Nephron progenitor cell (in vitro differentiated cells): Measurements from ENCODE around the gene ZNF18.
A peak's percentile ranks its signal among the peaks of the same experiment; 100 is the strongest.
"Not testable (repeated sequence)": the region's sequence is repeated elsewhere in the genome, so short reads cannot be mapped to it uniquely, and the experiment has no call there.

Source experiments
- DNase-seq: peaks from one replicate; pipeline ENCODE4 v3.0.0; 2021
- H3K27ac Mint-ChIP-seq: 2 replicates; pipeline ENCODE4 v1.8.0; 2021; ENCODE audit warnings: mild to moderate bottlenecking, moderate library complexity, mixed read lengths
- H3K27me3 Mint-ChIP-seq: 2 replicates; pipeline ENCODE4 v1.8.0; 2021; ENCODE audit warnings: mild to moderate bottlenecking, low read depth, mixed read lengths; ENCODE audit not compliant: poor library complexity
- H3K36me3 Mint-ChIP-seq: 2 replicates; pipeline ENCODE4 v1.8.0; 2021; ENCODE audit warnings: low read depth, mixed read lengths
- H3K4me1 Mint-ChIP-seq: 2 replicates; pipeline ENCODE4 v1.8.0; 2021; ENCODE audit warnings: mixed read lengths
- H3K4me3 Mint-ChIP-seq: 2 replicates; pipeline ENCODE4 v1.8.0; 2021; ENCODE audit warnings: mild to moderate bottlenecking, moderate library complexity, mixed read lengths
- H3K9me3 Mint-ChIP-seq: 2 replicates; pipeline ENCODE4 v1.8.0; 2021; ENCODE audit warnings: mild to moderate bottlenecking, moderate library complexity, mixed read lengths
- CTCF ChIP-seq: fragments of 200-600 bp; sonication (generic); IDR thresholded peaks from 2 replicates; pipeline ENCODE4 v1.5.0; 2021; ENCODE audit warnings: antibody characterized with exemption

Gene ZNF18

GRCh38 chr17:11943759-11944347 lies 53.4 kb downstream of the ZNF18 start:
- Mint-ChIP-seq H3K27me3 (peaks cover 2% of the 10 kb centered on the region), H3K9me3 (no peaks in the 10 kb centered on the region), H3K27ac (peak overlapping the region; percentile 12), H3K4me1 (peaks cover 11% of the 10 kb centered on the region), H3K4me3 (no peak overlapping the region), H3K36me3 (no peaks in the 10 kb centered on the region)
- TF ChIP-seq CTCF: no peak
- DNase-seq: no peak

DNA sequence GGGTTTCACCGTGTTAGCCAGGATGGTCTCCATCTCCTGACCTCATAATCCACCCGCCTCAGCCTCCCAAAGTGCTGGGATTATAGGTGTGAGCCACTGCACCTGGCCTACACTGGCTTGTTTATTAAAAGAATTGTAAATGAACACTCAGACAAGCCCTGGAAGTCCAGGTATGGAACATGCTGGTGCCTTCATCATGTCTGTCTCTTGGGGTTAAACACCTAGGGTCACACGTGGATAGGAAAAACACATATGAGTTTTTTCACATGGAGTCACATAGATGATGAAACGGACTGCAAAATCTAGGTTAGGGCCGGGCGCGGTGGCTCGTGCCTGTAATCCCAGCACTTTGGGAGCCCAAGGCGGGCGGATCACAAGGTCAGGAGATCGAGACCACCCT lies 54.2 kb downstream of the ZNF18 start:
- not testable (repeated sequence) for H3K9me3 Mint-ChIP-seq, H3K4me3 Mint-ChIP-seq, H3K27me3 Mint-ChIP-seq, H3K36me3 Mint-ChIP-seq, DNase-seq, H3K27ac Mint-ChIP-seq
- peaks cover 11% of the 10 kb centered on the region for H3K4me1 Mint-ChIP-seq

GRCh38 chr17:11940904-11941303 lies 56.4 kb downstream of the ZNF18 start:
- peaks cover 4% of the 10 kb centered on the region for H3K27me3 Mint-ChIP-seq
- no peaks in the 10 kb centered on the region for H3K36me3 Mint-ChIP-seq
- DNase-seq: no peak
- no peaks in the 10 kb centered on the region for H3K9me3 Mint-ChIP-seq
- peaks cover 11% of the 10 kb centered on the region for H3K4me1 Mint-ChIP-seq
- no peak overlapping the region for H3K4me3 Mint-ChIP-seq
- H3K27ac Mint-ChIP-seq: no peak overlapping the region
- no peak for TF ChIP-seq CTCF

GRCh38 chr17:11935734-11936406 lies 61.4 kb downstream of the ZNF18 start:
- peaks cover 15% of the 10 kb centered on the region for H3K4me1 Mint-ChIP-seq
- no peaks in the 10 kb centered on the region for H3K9me3 Mint-ChIP-seq
- no peak overlapping the region for H3K4me3 Mint-ChIP-seq
- H3K36me3 Mint-ChIP-seq: no peaks in the 10 kb centered on the region
- peak; percentile 79 for DNase-seq
- peaks cover 6% of the 10 kb centered on the region for H3K27me3 Mint-ChIP-seq
- peak; percentile 100 for TF ChIP-seq CTCF
- H3K27ac Mint-ChIP-seq: no peak overlapping the region

DNA sequence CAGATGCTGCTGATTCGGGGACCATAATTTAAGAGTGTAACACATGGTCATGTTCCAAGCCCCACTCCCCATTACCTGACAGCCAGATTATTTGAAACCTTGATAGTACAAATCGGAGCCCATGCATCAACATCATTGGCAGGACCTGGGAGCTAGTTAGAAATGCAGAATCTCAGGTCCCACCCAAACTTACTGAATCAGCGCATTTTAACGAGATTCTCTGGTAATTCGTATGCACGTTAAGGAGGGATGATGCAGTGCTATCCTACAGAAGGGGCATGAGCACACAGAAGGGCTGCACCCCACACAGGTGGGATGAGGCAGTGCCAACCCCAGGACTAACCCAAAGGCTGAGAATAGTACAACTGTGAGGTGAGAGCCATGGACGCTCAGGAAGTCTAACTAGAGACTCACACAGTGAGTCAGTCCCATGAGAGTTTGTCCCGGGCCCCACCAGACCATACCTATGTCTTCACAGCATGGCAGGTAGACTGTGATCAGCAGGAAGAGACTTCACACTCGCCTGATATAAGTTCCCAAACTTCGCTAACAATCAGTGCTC lies 64.9 kb downstream of the ZNF18 start:
- no peak overlapping the region for H3K4me3 Mint-ChIP-seq
- TF ChIP-seq CTCF: no peak
- no peak overlapping the region for H3K27ac Mint-ChIP-seq
- no peak for DNase-seq
- no peaks in the 10 kb centered on the region for H3K36me3 Mint-ChIP-seq
- H3K27me3 Mint-ChIP-seq: peaks cover 7% of the 10 kb centered on the region
- H3K9me3 Mint-ChIP-seq: peaks cover 4% of the 10 kb centered on the region
- peaks cover 15% of the 10 kb centered on the region for H3K4me1 Mint-ChIP-seq

GRCh38 chr17:11928436-11928835 lies 68.8 kb downstream of the ZNF18 start:
- no peaks in the 10 kb centered on the region for H3K36me3 Mint-ChIP-seq
- no peak overlapping the region for H3K4me3 Mint-ChIP-seq
- H3K4me1 Mint-ChIP-seq: peaks cover 24% of the 10 kb centered on the region
- H3K27me3 Mint-ChIP-seq: peaks cover 4% of the 10 kb centered on the region
- no peak for TF ChIP-seq CTCF
- no peak for DNase-seq
- H3K27ac Mint-ChIP-seq: no peak overlapping the region
- peaks cover 11% of the 10 kb centered on the region for H3K9me3 Mint-ChIP-seq
